HepG2 (cell line): ENCODE data around the gene KCTD1.

Experiments used
- EZH2 ChIP-seq: conservative IDR thresholded peaks from 2 replicates; pipeline ENCODE4 v1.6.1; 2012; ENCODE audit warnings: mild to moderate bottlenecking, low read depth, low read length, moderate library complexity
- FOXP1 ChIP-seq, 2 experiments: fragments of 450-650 bp in 1 of 2; IDR thresholded peaks; 2 replicates each; pipeline ENCODE4 v1.6.1; 2017 to 2018; ENCODE audit warnings: antibody characterized with exemption in 1 of 2
- KLF13 ChIP-seq: sonication (generic); formaldehyde crosslinking; IDR thresholded peaks from 2 replicates; pipeline ENCODE4 v1.4.0; 2020; ENCODE audit warnings: mild to moderate bottlenecking, missing genetic modification reagents
- POLR2A ChIP-seq, 2 experiments: IDR thresholded peaks; 2 replicates each; pipeline ENCODE4 v1.6.1; 2011; ENCODE audit warnings: low read depth in 2 of 2, low read length in 2 of 2, mild to moderate bottlenecking in 1 of 2, moderate library complexity in 1 of 2; ENCODE audit not compliant: insufficient read depth in 1 of 2
- TGIF2 ChIP-seq: IDR thresholded peaks from 2 replicates; pipeline ENCODE4 v1.6.1; 2016; ENCODE audit warnings: control low read depth, missing compliant biosample characterization
- ZBTB7A ChIP-seq: sonication (generic); formaldehyde crosslinking; IDR thresholded peaks from 2 replicates; pipeline ENCODE4 v1.8.0; 2022; ENCODE audit warnings: mild to moderate bottlenecking, missing genetic modification reagents
- ZNF446 ChIP-seq: sonication (generic); formaldehyde crosslinking; IDR thresholded peaks from 2 replicates; pipeline ENCODE4 v1.5.0; 2020; ENCODE audit warnings: mild to moderate bottlenecking, missing genetic modification reagents
- TF ChIP-seq, protein P1 (sequence below): sonication (generic); formaldehyde crosslinking; IDR thresholded peaks from 2 replicates; pipeline ENCODE4 v1.4.0; 2020; ENCODE audit warnings: mild to moderate bottlenecking, missing genetic modification reagents
- TF ChIP-seq, protein P2 (sequence below): sonication (generic); formaldehyde crosslinking; IDR thresholded peaks from 2 replicates; pipeline ENCODE4 v1.5.0; 2020; ENCODE audit warnings: mild to moderate bottlenecking, missing genetic modification reagents, moderate library complexity
- TF ChIP-seq, protein P3 (sequence below): sonication (generic); formaldehyde crosslinking; IDR thresholded peaks from 2 replicates; pipeline ENCODE4 v1.8.0; 2022; ENCODE audit warnings: mild to moderate bottlenecking, missing genetic modification reagents; ENCODE audit not compliant: insufficient replicate concordance
- TF ChIP-seq, protein P4 (sequence below): sonication (generic); formaldehyde crosslinking; IDR thresholded peaks from 2 replicates; pipeline ENCODE4 v1.4.0; 2020; ENCODE audit warnings: low read depth, mild to moderate bottlenecking, missing genetic modification reagents
- TF ChIP-seq, protein P5 (sequence below): sonication (generic); formaldehyde crosslinking; conservative IDR thresholded peaks from 2 replicates; pipeline ENCODE4 v1.4.0; 2020; ENCODE audit warnings: missing genetic modification reagents
- TF ChIP-seq, protein P6 (sequence below): sonication (generic); formaldehyde crosslinking; IDR thresholded peaks from 2 replicates; pipeline ENCODE4 v1.4.0; 2020; ENCODE audit warnings: mild to moderate bottlenecking, low read depth, missing genetic modification reagents

DNA sequence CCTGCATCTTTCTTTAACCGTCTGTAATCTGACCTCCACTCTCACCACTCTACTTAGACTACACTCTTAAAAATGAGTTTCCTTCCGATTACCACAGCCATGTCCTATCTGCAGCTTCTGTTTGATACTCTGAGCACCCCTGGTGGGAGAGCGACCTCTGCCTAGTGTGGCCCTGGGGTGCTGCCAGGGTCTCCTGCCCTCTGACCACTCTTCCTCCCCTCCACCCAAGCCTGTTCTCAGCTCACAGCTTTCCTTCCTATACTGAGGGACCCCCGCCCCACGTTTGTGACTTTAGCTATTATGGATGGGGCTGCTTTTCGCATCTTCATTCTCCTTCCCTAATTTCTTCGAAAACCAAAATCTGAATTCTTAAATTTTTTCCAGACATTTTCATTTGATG, 132.7 kb downstream of the KCTD1 start:
- TF ChIP-seq KLF13 (CRISPR knock-in tag) (no peak), FOXP1 (IDR thresholded peaks at IDR 0.05) (no peak), FOXP1 (CRISPR knock-in tag; IDR thresholded peaks at IDR 0.05) (no peak), TGIF2 (CRISPR knock-in tag) (no peak), EZH2 (no peak), ZNF446 (no peak), ZBTB7A (CRISPR knock-in tag) (no peak), POLR2A (IDR thresholded peaks at IDR 0.05; ENCODE audit: insufficient read depth in 1 of 2, low read depth in 2 of 2, low read length in 2 of 2) (no peak)
- TF ChIP-seq, protein P1, sequence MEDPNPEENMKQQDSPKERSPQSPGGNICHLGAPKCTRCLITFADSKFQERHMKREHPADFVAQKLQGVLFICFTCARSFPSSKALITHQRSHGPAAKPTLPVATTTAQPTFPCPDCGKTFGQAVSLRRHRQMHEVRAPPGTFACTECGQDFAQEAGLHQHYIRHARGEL (CRISPR knock-in tag), result no peak
- TF ChIP-seq, protein P2, sequence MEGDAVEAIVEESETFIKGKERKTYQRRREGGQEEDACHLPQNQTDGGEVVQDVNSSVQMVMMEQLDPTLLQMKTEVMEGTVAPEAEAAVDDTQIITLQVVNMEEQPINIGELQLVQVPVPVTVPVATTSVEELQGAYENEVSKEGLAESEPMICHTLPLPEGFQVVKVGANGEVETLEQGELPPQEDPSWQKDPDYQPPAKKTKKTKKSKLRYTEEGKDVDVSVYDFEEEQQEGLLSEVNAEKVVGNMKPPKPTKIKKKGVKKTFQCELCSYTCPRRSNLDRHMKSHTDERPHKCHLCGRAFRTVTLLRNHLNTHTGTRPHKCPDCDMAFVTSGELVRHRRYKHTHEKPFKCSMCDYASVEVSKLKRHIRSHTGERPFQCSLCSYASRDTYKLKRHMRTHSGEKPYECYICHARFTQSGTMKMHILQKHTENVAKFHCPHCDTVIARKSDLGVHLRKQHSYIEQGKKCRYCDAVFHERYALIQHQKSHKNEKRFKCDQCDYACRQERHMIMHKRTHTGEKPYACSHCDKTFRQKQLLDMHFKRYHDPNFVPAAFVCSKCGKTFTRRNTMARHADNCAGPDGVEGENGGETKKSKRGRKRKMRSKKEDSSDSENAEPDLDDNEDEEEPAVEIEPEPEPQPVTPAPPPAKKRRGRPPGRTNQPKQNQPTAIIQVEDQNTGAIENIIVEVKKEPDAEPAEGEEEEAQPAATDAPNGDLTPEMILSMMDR, result no peak
- TF ChIP-seq, protein P3, sequence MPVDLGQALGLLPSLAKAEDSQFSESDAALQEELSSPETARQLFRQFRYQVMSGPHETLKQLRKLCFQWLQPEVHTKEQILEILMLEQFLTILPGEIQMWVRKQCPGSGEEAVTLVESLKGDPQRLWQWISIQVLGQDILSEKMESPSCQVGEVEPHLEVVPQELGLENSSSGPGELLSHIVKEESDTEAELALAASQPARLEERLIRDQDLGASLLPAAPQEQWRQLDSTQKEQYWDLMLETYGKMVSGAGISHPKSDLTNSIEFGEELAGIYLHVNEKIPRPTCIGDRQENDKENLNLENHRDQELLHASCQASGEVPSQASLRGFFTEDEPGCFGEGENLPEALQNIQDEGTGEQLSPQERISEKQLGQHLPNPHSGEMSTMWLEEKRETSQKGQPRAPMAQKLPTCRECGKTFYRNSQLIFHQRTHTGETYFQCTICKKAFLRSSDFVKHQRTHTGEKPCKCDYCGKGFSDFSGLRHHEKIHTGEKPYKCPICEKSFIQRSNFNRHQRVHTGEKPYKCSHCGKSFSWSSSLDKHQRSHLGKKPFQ (CRISPR knock-in tag), result no peak
- TF ChIP-seq, protein P4, sequence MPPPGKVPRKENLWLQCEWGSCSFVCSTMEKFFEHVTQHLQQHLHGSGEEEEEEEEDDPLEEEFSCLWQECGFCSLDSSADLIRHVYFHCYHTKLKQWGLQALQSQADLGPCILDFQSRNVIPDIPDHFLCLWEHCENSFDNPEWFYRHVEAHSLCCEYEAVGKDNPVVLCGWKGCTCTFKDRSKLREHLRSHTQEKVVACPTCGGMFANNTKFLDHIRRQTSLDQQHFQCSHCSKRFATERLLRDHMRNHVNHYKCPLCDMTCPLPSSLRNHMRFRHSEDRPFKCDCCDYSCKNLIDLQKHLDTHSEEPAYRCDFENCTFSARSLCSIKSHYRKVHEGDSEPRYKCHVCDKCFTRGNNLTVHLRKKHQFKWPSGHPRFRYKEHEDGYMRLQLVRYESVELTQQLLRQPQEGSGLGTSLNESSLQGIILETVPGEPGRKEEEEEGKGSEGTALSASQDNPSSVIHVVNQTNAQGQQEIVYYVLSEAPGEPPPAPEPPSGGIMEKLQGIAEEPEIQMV (CRISPR knock-in tag), result no peak
- TF ChIP-seq, protein P5, sequence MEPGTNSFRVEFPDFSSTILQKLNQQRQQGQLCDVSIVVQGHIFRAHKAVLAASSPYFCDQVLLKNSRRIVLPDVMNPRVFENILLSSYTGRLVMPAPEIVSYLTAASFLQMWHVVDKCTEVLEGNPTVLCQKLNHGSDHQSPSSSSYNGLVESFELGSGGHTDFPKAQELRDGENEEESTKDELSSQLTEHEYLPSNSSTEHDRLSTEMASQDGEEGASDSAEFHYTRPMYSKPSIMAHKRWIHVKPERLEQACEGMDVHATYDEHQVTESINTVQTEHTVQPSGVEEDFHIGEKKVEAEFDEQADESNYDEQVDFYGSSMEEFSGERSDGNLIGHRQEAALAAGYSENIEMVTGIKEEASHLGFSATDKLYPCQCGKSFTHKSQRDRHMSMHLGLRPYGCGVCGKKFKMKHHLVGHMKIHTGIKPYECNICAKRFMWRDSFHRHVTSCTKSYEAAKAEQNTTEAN, result no peak
- TF ChIP-seq, protein P6, sequence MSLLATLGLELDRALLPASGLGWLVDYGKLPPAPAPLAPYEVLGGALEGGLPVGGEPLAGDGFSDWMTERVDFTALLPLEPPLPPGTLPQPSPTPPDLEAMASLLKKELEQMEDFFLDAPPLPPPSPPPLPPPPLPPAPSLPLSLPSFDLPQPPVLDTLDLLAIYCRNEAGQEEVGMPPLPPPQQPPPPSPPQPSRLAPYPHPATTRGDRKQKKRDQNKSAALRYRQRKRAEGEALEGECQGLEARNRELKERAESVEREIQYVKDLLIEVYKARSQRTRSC (CRISPR knock-in tag), result no peak
